Heart left ventricle (tissue), 13 donors: ENCODE measurements around the gene DCTD.

Experiments used
- CTCF ChIP-seq, 12 donors: fragments of 200-600 bp; sonication (generic) in 4 of 12; IDR thresholded peaks; one replicate each; pipeline versions ENCODE4 v1.5.0 to v1.8.0; 2018 to 2022; ENCODE audit warnings: antibody characterized with exemption in 12 of 12, mild to moderate bottlenecking in 5 of 12
- POLR2A ChIP-seq, 2 donors: fragments of 450-650 bp; IDR thresholded peaks; one replicate each; pipeline ENCODE4 v1.6.1; 2017; ENCODE audit warnings: antibody characterized with exemption in 2 of 2, mild to moderate bottlenecking in 2 of 2, moderate library complexity in 2 of 2
- donor health status: ischemic (EF 13 %, LVEDD 7.1; RV severe dilation, severe dysfunction).
- donor health status: DM: no; HTN: yes; CAD: no.
- donor health status: DM: no; HTN: no; CAD: no.
- donor health status: ischemic (EF 25% LVEDD 6.9; RV normal size, moderate dysfunction).
- donor health status: ischemic (EF 25% LVEDD 5.7; RV mildly dilated, moderate dysfunction).
- donor health status: ischemic (EF 35%, LVEDD 5.7; RV mildly dilated, moderate dysfunction).
- donor health status: nonischemic (EF 11% LVEDD 7.7; RV severe dilation, severe dysfunction).
- donor health status: DM: yes; HTN: yes; CAD: no.
- donor health status: PGD.
- donor health status: ischemic (EF 29% LVEDD 5.4; RV normal size, mild dysfunction).
- donor health status: nonischemic (EF 23%, LVEDD 6.1; RV moderate dilation, normal function).

- TF ChIP-seq CTCF (IDR thresholded peaks at IDR 0.05) = no peak
- no peak for TF ChIP-seq POLR2A (IDR thresholded peaks at IDR 0.05)
Observed at GRCh38 chr4:182888891-182889290, 28.3 kb downstream of the DCTD start.
